GM21576 (cell line): Measurements from ENCODE around the gene FYN.
A peak's percentile ranks its signal among the peaks of the same experiment; 100 is the strongest.

Experiments used
- ATAC-seq: cut with Tn5 transposase; IDR thresholded peaks from one replicate; pipeline ENCODE4 v1.9.1; 2021; ENCODE audit warnings: mild to moderate bottlenecking, moderate library complexity; ENCODE audit not compliant: unreplicated experiment

FYN gene

DNA sequence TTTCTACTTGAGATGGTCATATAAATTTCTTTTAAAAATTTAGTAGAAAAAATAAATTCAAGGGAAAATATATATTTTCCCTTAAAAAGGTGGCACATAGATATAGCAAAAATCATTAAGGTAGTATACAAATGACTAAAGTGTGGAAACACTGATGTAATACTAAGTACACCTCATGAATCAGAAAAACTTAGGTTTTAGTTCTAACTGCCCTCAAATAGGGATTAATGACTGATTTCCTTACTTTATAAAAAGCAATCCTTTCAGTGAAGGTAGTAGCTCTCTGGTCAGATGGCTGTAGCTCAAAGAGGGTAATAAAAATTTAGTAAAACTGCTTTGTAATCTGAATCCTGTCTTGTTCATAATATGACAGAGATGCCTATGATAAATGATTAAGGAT lies 63.5 kb downstream of the FYN start:
- ATAC-seq, result no peak

DNA sequence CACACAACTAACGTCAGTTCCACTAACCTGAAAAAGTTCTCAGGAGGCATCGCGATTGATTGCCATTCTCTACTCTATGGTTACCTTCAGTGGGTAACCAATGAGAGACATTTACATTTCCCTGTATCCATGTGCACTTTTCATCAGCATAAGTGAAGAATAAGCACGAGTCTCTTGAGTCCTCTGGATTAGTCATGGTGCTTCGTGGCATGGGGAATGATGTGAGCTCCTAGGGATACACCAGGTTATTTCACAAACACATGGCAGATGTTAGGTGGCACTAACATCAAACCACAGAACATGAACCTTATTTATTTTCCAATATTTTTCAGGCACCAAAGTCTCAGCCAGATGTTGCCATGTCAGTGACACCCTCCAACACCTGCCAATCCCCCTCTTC lies 64.0 kb downstream of the FYN start:
- ATAC-seq, result no peak

DNA sequence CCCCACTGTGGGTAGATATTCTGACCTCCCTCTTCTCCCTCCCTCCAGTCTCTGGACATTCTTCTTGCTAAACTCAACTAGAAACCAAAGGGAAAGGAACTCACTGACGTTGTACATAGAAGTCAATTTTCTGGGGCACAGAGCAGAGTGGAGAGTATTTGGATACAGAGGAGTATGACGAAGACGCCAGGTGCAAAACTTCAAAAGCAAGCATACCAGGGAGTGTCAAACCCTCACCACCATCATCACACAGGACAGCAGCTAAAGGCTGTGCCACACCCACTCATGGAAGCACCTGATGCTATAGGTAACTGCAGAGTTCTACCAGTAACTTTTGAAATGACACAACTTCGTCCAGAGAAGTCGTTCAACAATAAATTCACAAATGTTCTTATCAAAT lies 64.8 kb downstream of the FYN start:
- no peak for ATAC-seq

DNA sequence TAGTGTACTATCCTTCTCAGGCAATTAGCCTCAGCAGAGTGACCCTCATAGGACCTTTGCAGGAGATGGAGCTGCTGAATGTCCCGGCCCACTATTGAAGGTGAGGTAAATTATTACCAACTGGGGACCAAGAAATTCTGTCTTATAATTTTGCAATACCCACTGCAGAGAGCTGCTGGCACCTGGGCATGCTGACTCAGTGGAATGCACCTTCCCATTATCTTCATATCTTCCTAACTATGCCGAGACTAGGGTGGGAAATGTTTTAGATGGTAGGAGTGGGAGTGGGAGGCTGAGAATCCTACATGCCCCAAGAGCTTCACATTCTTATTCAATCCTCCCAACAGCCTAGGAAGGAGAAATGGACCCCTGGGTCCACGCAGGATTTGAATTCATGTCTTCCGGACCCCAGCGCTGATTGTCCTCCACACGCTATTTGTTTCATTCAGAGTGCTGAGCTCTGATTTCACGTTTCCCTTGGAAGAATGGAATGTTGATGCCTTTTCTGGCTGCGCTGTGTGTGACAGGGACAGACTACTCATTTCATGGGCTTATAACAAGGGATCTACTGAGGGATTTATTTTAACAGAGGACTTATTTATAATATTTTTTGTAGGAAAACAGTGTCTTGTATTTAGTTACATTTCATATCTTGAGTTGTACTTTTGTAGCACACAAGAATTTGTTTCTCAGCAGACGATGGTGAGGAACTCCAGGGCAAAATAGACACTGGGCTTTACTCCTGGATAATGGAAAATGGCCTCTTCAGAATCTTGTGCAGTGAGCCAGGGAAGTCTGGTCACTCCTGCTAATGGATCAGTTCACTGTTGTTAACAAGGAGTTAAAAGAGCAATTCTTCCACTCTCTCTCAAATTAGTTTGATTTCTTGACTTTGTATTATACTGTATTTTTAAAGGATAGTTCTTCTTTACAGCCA lies 66.4 kb downstream of the FYN start:
- ATAC-seq, result no peak

DNA sequence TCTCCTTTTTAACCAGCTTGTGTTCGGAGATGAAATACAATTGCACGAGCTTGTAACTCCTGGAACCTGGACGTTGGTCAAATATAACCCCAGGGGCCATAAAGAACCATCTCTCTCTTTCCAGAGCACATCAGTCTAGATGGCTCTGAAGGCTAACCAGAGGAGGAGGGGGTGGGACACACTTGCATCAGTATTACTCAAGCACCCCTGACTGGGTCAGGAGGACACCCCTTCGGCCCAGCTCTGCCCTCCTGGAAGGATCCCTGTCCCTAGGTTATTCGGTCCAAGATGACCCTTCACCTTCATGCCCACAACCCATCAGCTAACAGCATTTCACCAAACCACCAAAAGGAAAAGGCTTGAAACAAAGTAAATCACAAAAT lies 67.1 kb downstream of the FYN start:
- peak; percentile 18 for ATAC-seq

DNA sequence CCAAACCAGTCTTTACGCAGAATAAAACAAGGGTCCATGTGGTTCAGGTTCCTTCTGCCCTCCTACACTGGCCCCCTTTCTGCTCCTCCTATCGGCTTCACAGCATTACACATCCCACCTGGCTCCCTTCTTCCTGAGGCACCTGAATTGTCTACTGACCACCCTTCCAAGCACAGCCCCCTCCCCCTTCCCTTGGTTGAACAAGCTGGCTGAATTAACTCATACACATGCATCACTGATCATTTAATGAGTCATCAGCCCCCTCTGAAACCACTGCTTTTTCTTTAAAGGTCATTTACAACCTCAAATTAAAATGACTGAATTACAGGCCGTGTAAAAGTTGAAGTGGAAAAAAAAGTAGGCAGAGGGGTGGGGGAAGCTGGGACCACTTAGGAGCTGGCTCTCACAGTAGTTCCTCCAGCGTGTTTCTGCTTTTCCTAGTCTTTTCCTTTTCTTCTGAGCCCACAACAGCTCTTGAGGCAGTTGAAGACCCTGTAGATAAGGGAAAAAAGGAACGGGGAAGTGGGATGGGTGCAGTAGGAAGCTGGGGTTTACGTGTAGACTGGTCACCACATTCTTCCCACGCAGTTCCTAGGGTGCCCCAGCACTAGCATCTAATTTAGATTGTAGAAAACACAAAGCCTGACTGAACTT lies 67.6 kb downstream of the FYN start:
- ATAC-seq, result peak; percentile 39

DNA sequence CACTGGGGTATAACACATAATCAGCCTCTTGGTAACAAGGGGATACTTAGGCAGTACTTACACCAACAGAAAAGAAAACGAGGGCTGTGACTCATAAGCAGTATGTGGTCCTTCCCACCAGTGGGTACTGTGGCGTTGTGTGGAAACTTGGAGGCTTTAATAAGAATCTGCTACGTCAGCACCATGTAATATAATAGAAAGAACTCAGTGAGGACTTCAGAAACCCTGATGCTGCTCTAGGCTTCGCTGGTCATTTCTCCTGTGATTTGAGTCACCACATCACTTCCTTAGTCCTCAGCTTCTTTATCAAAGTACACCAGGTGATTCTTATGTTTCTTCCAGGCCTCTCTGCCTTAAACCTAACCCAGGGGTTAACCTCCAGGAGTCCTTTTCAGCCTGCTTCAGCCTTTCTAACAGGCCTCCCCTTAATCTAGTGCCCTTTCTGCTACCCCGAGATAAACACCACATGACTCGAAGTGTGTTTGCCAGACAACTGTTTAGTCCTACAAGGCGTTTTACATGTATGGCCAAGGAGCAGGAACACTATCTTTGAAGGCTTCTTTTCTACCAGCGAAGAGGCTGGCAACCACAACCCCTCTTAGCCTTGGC lies 68.5 kb downstream of the FYN start:
- peak; percentile 50 for ATAC-seq

DNA sequence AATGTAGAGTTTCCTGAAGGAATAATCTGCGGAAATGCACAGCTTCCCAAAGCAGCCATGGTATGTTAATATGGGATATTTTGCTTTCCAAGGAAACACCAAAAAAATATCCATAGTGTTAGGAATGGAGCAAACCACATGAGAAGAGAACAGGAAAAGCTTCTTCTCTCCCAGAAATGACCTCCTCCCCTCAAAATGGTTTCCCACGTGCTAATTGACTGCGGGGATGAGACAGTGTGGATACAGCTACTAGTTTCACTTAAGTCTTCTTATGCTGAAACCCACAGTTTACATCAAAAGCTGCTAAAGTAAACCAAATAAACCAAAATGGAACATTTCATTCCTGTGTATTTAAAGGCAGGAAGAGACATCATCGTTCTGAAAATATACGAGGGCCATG lies 69.4 kb downstream of the FYN start:
- no peak for ATAC-seq

DNA sequence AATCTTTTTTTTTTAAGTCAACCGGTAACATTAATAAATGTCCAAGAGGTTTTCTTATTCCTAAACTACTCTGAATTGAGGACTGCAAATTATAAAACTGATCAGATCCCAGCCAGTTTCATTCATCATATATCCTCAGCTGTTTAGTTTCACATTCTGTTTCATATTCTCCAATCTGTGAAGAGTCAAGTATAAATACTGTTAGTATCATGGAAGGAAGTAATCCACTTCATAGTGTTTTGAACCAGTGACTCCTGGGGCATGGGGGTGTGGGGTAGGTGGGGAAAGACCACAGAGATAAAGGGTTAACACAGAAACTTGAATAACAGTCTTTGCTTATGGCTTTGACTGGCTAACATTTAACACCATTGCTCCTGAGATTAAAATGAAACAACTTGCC lies 69.9 kb downstream of the FYN start:
- ATAC-seq, result no peak

DNA sequence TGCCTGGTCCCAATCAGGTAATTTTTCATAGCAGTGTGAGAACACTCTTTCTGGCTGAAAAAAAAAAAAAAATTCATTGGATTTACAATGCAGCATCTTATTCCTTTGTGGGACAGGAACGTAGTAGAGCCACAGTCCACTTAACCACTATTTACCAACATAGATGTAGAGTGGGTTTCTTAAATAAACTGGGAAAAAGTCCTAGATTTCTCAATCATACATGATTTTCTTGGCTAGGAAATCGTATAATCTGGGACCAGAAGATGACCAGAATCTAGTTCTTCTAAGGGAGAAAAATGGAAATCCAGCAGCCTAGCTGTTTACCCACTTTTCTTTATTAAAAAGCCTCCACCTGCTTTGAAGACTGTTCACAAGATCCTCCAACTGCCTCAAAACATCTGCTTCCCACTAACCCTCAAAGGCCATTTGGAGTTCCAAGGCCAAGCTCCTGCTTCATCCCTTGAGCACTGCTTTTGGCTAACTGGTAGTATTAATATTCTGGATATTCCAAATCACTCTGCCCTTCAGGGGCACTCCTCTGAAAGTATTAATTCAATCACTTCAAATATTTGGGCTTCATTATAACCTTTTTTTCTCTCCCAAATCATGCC lies 70.4 kb downstream of the FYN start:
- ATAC-seq, result no peak

DNA sequence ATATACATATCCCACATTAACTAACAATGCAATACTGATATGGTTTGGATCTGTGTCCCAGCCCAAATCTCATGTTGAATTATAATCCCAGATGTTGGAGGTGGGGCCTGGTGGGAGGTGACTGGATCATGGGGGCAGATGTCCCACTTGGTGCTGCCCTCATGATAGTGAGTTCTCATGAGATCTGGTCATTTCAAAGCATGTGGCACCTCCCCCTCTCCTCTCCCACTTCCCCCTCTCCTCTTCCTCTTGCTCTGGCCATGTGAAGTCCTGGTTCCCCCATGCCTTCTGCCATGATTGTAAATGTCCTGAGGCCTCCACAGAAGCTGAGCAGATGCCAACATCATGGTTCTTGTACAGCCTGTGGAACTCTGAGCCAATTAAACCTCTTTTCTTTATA lies 71.2 kb downstream of the FYN start:
- no peak for ATAC-seq

DNA sequence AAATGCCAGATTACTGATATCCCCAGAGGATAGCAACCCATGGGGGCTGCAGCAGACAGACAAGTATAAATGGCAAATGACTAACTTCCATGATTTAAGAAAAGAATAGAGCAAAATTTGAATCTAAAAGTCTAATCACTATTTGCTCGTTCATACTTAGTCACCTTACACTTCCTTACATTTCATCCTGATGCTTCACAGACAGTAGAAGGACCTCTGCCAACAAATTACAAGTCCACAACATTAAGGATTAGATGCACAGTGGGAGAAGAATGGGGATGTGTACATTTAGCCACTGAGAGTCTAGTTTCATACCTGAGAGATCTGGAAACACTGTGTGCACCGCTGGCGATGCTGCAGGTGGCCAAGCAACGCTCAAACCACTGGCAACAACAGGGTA lies 72.4 kb downstream of the FYN start:
- ATAC-seq, result no peak

DNA sequence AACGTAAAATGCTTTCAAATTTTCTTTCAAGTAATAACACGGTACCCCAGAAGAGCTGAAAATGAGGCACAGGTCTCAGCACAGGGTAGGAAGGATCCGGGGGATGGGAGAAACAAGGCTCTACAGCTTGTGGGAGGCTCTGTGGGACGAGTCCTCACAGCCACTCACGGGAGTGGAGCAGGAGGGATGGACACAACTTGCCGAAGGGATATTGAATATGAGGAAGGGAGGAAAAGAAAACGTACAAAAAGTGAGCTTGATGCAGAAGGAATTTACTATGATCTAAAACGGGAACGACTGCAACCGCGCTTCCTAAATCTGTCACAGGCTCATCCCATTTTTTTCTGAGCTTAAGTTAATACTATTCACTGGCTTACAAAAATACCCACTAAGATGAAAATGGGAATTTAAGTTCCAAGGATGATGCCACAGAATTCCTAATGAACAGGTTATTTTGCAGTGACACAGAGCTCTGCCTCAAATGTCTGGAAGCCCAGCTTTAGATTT lies 72.9 kb downstream of the FYN start:
- ATAC-seq, result no peak

DNA sequence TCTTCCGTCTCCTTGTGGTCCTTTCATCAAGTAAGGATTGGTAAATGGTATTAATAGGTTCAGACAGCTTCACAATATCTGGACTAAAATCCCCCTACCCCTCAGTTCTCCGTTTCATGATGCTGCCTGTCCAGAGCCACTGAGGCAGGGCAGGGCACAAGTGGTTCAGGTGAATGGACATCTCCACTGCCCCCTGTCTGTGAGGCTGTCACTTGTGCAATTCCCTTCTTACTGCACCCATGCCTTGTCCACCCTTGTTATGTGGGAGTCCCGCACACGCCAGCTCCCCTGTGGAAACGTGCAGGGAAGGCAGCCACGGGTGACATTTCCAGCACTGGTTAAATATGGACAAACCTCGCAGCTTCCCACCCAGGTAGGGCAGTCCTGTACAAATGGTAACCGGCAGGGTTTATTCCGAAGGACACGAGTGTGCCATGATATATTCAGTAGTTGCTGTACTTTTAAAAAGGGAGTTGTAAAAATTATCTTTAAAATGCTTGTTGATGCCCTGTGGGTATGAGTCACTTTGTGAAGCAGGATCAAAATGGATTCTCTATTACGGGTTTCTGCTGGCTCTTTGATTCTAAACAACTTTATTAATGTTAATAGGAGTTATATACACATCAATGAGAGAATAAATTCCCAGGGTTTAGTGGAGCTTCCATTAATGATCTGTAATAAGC lies 73.5 kb downstream of the FYN start:
- no peak for ATAC-seq

DNA sequence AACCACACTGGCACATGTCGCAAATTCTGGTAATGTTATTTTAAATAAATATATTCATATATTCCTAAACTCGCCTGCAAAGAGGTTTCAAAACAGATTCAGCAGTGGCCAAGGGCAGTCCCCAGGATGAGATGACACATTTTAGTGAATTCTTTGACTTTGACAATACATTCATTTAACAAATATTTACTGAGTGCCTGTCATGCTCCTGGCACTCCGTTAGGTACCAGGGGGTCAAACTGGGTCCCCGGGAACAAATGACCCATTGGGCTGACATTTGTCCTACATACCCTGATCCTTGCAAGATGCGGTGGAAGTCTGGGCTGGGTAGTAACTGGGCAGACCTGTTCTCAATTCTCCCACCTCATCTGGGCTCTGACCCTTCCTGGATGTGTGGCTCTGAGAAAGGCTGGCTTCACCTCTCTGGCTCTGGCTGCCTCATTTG lies 74.9 kb downstream of the FYN start:
- no peak for ATAC-seq

DNA sequence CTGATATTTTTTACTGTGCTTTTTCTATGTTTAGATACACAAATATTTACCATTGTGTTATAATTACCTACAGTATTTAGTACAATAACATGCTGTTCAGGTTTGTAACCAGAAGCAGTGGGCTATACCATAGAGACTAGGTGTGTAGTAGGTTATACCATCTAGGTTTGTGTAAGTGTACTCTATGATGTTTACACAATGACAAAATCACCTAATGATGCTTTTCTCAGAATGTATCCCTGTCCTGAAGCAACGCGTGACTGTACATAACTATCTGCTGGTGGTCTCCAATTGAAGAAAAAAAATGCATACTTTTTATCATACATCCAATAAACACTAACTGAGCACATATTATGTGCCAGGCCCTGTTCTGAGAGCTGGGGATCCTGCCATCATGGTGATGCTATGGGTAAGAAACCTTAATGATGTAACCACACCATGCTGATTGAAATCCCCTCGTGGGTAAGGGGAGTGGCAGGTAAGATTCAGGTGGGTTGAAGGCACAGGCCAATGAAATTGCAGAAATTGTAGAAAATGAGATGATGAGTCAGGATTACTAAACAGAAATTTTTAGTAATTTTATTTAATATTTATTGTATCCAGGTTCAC lies 76.8 kb downstream of the FYN start:
- ATAC-seq, result no peak

DNA sequence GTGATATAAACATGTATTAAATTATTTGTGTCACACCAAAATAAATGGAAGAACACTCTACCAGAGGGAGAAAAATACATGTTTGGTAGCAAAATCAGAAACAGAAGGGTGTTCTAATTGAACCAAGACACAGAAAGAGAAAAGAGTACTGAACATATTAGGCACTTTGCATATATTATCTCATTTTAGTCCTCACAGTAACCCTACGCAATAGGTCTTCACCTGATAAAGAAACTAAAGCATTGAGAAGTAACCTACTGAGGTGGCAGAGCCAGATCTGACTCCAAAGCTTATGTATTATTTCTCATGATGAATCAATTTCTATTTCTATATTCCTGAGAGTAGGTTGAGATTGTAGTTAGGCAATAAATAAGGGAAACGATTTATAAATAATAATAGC lies 77.7 kb downstream of the FYN start:
- ATAC-seq, result no peak

DNA sequence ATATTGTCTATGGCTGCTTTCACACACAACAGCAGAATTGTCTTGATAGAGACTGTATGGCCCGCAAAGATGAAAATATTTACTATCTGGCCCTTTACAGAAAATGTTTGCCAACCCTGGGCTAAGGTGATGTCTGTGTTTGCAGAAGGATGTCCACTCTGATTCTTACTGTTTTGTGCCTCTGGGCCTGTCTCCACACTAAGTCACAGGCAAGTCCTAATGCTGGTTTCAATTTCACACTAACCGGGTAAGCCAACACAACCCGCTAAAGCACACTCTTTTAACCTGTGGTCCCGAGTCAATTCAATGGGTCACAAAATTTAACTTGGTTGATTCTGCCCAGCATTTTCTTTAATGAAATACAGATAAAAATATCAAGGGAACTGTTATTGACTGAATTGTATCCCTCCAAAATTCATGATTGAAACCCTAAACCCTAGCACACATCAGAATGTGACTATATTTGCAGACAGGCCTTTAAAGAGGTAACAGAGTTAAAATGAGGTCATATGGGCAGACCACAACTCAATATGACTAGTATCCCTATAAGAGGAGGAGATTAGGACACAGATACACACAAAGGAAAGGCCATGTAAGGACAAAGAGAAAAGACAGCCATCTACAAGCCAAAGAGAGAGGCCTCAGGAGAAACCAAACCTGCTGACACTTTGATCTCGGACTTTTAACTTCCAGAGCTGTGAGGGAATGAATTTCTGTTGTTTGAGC lies 78.4 kb downstream of the FYN start:
- ATAC-seq, result no peak

DNA sequence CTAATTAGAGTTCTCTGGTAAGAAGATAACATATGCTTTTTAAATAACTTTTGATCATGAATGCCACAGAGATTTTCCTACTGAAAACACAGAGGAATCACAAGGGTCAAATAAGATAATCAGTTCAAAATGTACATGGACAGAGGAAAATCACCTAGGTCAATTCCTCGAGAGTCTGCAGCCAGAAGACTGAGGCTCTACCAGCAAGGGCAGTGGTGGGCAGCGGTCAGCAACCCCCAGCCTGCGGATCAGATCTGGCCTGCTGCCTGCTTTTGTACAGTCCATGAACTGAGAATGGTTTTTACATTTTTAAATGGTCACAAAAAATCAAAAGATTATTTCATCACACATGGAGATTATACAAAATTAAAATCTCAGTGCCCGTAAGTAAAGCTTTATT lies 79.0 kb downstream of the FYN start:
- no peak for ATAC-seq

DNA sequence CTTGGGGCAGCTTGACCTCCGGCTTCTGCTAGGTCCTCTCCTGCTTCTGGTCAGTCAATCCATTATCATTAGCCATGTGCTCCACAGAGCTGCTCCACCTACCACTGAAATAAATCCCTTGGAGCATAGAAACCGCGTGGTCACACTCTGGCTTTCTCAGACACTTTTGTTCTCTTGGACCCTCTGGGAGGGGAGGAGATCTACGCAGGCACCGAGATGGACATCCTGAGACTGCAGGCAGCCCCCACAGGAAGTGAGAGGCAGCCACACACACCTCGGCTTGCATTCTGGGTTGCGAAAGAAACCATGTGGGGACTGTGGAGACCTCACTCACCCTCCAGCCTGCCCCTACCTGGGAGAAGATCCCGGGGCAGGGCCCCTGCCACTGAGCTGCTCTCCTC lies 79.5 kb downstream of the FYN start:
- ATAC-seq, result no peak
